SK-N-SH treated with all-trans-retinoic acid at 6 μM for 48 hours (cell line): ENCODE data around the gene CBFA2T2.

Source experiments
- CSRNP3 ChIP-seq: fragments of 250-450 bp; sonication (Bioruptor Pico); IDR thresholded peaks from 2 replicates; pipeline ENCODE4 v1.5.1; 2021; ENCODE audit warnings: mild to moderate bottlenecking, moderate library complexity
- GLIS3 ChIP-seq: fragments of 250-450 bp; sonication (Bioruptor Pico); IDR thresholded peaks from 2 replicates; pipeline ENCODE4 v1.5.0; 2020; ENCODE audit warnings: mild to moderate bottlenecking, moderate library complexity
- PATZ1 ChIP-seq: fragments of 250-450 bp; sonication (Bioruptor Pico); IDR thresholded peaks from 2 replicates; pipeline ENCODE4 v1.8.0; 2020; ENCODE audit warnings: mild to moderate bottlenecking, moderate library complexity, borderline replicate concordance
- PPARA ChIP-seq: fragments of 250-450 bp; sonication (Bioruptor Pico); IDR thresholded peaks from 2 replicates; pipeline ENCODE4 v1.5.0; 2020; ENCODE audit warnings: mild to moderate bottlenecking, borderline replicate concordance
- RARB ChIP-seq: fragments of 250-450 bp; sonication (Bioruptor Pico); IDR thresholded peaks from 2 replicates; pipeline ENCODE4 v1.8.0; 2021; ENCODE audit warnings: mild to moderate bottlenecking, moderate library complexity
- ZFP3 ChIP-seq: fragments of 250-450 bp; sonication (Bioruptor Pico); IDR thresholded peaks from 2 replicates; pipeline ENCODE4 v1.5.0; 2020; ENCODE audit warnings: mild to moderate bottlenecking, moderate library complexity
- ZNF565 ChIP-seq: fragments of 450-650 bp; formaldehyde crosslinking; conservative IDR thresholded peaks from 2 replicates; pipeline ENCODE4 v1.5.0; 2020; ENCODE audit warnings: low read depth, mild to moderate bottlenecking, moderate library complexity

DNA sequence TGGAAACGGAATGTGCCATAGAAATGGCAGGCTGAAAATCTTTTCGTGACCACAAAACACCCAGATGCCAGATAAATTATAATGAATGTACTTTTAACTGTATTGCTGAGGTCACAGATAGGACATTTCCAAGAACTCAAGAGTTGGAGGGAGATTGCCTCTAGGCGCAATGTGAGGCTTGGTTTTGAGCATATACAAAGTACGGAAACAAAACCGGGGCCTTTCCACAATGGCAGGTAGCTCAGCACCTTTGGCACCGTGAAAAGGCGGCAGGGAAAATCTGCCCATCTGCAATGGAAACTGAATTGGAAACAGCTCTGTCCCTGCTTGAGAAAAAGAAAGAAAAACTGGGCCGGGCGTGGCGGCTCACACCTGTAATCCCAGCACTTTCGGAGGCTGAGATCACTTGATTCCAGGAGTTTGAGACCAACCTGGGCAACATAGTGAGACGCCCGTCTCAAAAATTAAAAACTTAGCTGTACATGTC, 161.7 kb downstream of the CBFA2T2 start:
- no peak for TF ChIP-seq CSRNP3 (CRISPR knock-in tag)
- TF ChIP-seq PATZ1: no peak
- no peak for TF ChIP-seq ZFP3 (CRISPR knock-in tag)
- no peak for TF ChIP-seq RARB
- TF ChIP-seq ZNF565 (CRISPR knock-in tag): no peak
- TF ChIP-seq PPARA (CRISPR knock-in tag): no peak
- no peak for TF ChIP-seq GLIS3
